Neuronal stem cell (in vitro differentiated cells): Measurements from ENCODE around the gene COQ10A.
A peak's percentile ranks its signal among the peaks of the same experiment; 100 is the strongest.
"Not testable (repeated sequence)": the region's sequence is repeated elsewhere in the genome, so short reads cannot be mapped to it uniquely, and the experiment has no call there.

Experiments
- DNase-seq: peaks from one replicate; pipeline ENCODE4 v3.0.0-alpha.2; 2013; ENCODE audit warnings: low spot score
- H2AFZ ChIP-seq: one replicate; pipeline ENCODE4 v1.6.1; 2013; ENCODE audit warnings: mild to moderate bottlenecking, low read length, inconsistent platforms
- H2AK5ac ChIP-seq: 2 replicates; pipeline ENCODE4 v1.6.1; 2013; ENCODE audit warnings: low read depth, mild to moderate bottlenecking, inconsistent platforms, low read length, moderate library complexity, mixed read lengths
- H2BK120ac ChIP-seq: 2 replicates; pipeline ENCODE4 v1.6.1; 2013; ENCODE audit warnings: low read depth, mild to moderate bottlenecking, inconsistent platforms, low read length, moderate library complexity, mixed read lengths
- H2BK12ac ChIP-seq: one replicate; pipeline ENCODE4 v1.6.1; 2013; ENCODE audit warnings: low read length, inconsistent platforms
- H2BK15ac ChIP-seq: 2 replicates; pipeline ENCODE4 v1.6.1; 2013; ENCODE audit warnings: mild to moderate bottlenecking, low read length, inconsistent platforms, mixed read lengths
- H2BK5ac ChIP-seq: one replicate; pipeline ENCODE4 v1.6.1; 2013; ENCODE audit warnings: inconsistent platforms, mild to moderate bottlenecking, low read length, moderate library complexity
- H3K14ac ChIP-seq: one replicate; pipeline ENCODE4 v1.6.1; 2013; ENCODE audit warnings: low read length, inconsistent platforms
- H3K18ac ChIP-seq: 2 replicates; pipeline ENCODE4 v1.6.1; 2013; ENCODE audit warnings: low read length, inconsistent platforms
- H3K23ac ChIP-seq: 2 replicates; pipeline ENCODE4 v1.6.1; 2013; ENCODE audit warnings: low read depth, mild to moderate bottlenecking, mixed read lengths, low read length, inconsistent platforms; ENCODE audit not compliant: poor library complexity
- H3K27ac ChIP-seq: replicated peaks from 3 replicates; pipeline ENCODE4 v1.5.1; 2013; ENCODE audit warnings: low read length, inconsistent platforms
- H3K27me3 ChIP-seq, 3 experiments: 2 replicates each; pipeline ENCODE4 v1.6.1; 2013; ENCODE audit warnings: low read length in 3 of 3, mild to moderate bottlenecking in 2 of 3, inconsistent platforms in 1 of 3, low read depth in 1 of 3, mixed read lengths in 1 of 3, moderate library complexity in 1 of 3; ENCODE audit not compliant: control insufficient read depth in 3 of 3, insufficient read depth in 3 of 3
- H3K36me3 ChIP-seq, 2 donors: replicated peaks in 1 of 2; 2 replicates each; pipeline ENCODE4 v1.6.1; 2013; ENCODE audit warnings: low read length in 2 of 2; ENCODE audit not compliant: control insufficient read depth in 2 of 2, insufficient read depth in 2 of 2
- H3K4ac ChIP-seq: 2 replicates; pipeline ENCODE4 v1.6.1; 2013; ENCODE audit warnings: inconsistent platforms, mild to moderate bottlenecking, low read length, moderate library complexity
- H3K4me1 ChIP-seq, 2 donors: 1 replicate in 1 of 2; 2 replicates in 1 of 2; pipeline ENCODE4 v1.6.1; 2013; ENCODE audit warnings: low read length in 2 of 2, low read depth in 1 of 2; ENCODE audit not compliant: control insufficient read depth in 2 of 2, insufficient read depth in 1 of 2
- H3K4me2 ChIP-seq: one replicate; pipeline ENCODE4 v1.6.1; 2013; ENCODE audit warnings: mild to moderate bottlenecking, low read length, inconsistent platforms; ENCODE audit not compliant: insufficient read depth, poor library complexity, severe bottlenecking
- H3K4me3 ChIP-seq, 2 donors: 2 replicates each; pipeline ENCODE4 v1.5.1; 2013; ENCODE audit warnings: low read length in 2 of 2, mild to moderate bottlenecking in 2 of 2, inconsistent platforms in 1 of 2, moderate library complexity in 1 of 2
- H3K79me1 ChIP-seq: one replicate; pipeline ENCODE4 v1.6.1; 2013; ENCODE audit warnings: low read depth, mild to moderate bottlenecking, inconsistent platforms, low read length, moderate library complexity
- H3K9ac ChIP-seq: one replicate; pipeline ENCODE4 v1.6.1; 2013; ENCODE audit warnings: mild to moderate bottlenecking, low read depth, low read length, inconsistent platforms; ENCODE audit not compliant: poor library complexity
- H3K9me3 ChIP-seq, 2 donors: replicated peaks in 1 of 2; 2 replicates each; pipeline versions ENCODE3 to v1.6.1; 2013; ENCODE audit warnings: low read length in 2 of 2, mild to moderate bottlenecking in 2 of 2, inconsistent platforms in 1 of 2, low read depth in 1 of 2, mixed read lengths in 1 of 2, moderate library complexity in 1 of 2; ENCODE audit not compliant: control insufficient read depth in 2 of 2, insufficient read depth in 1 of 2
- H4K8ac ChIP-seq: one replicate; pipeline ENCODE4 v1.6.1; 2013; ENCODE audit warnings: low read depth, mild to moderate bottlenecking, inconsistent platforms, low read length, moderate library complexity
- H4K91ac ChIP-seq: one replicate; pipeline ENCODE4 v1.6.1; 2013; ENCODE audit warnings: low read length, low read depth, mild to moderate bottlenecking, inconsistent platforms; ENCODE audit not compliant: poor library complexity
- WGBS, 2 donors: extraction: QIAGEN DNeasy Blood & Tissue Kit; methylation state at CpG; one replicate each; pipeline ENCODE4 v1.1.7; 2013; ENCODE audit warnings: missing lambda C conversion rate in 2 of 2, mixed read lengths in 1 of 2; ENCODE audit not compliant: insufficient read length in 2 of 2, insufficient replicate concordance in 1 of 2; ENCODE audit errors: extremely low coverage in 2 of 2; 5-methylcytosine and 5-hydroxymethylcytosine counted together

The COQ10A gene

DNA sequence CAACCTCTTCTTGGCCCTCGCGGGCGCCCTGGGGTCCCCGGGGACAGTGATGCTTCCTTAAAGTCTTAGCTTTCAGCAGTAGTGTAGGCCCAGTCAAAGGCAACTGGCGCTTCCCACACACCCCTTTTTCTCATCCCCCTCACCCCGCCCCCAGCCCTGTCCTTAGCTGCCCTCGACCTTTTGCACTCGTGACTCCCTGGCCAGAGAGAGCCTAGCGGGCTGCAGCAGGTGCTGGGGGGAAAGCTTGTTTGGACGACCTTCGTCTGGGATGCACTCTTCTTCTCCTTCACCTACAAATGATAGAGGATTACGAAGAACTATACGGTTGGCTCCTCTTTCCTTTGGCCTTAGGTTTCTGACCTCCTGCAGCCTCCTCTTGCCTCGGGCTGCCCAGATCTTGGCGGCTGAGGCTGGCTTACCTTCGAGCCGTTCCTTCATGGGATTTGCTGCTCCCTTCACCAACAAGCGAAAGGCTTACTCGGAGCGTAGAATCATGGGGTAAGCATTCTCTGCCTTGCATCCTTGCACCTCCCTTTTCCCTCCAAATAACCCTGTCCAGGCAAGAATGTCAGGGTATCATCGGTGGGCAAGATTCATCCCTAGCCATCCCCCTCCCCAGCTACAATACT, 815 bp downstream of the COQ10A start:
- peak overlapping the region; percentile 100 for H2AFZ ChIP-seq
- H3K27ac ChIP-seq = peak overlapping the region; percentile 55
- H3K9ac ChIP-seq = peak overlapping the region; percentile 79
- no peak overlapping the region for H2BK120ac ChIP-seq
- no peak overlapping the region for H3K4ac ChIP-seq
- peak overlapping the region; percentile 71 for H3K4me2 ChIP-seq
- no peak overlapping the region for H3K14ac ChIP-seq
- H3K9me3 ChIP-seq = no peaks in the 10 kb centered on the region
- peak overlapping the region; percentile 67 for H3K23ac ChIP-seq
- H3K4me3 ChIP-seq = peak overlapping the region; percentile 79 to 90
- H3K36me3 ChIP-seq = peaks cover 14 to 42% of the 10 kb centered on the region in 2 donors
- no peaks in the 10 kb centered on the region for H3K27me3 ChIP-seq
- peaks cover 2% of the 10 kb centered on the region for H3K79me1 ChIP-seq
- no peak overlapping the region for H2AK5ac ChIP-seq
- no peak overlapping the region for H4K8ac ChIP-seq
- H2BK5ac ChIP-seq = no peak overlapping the region
- H3K18ac ChIP-seq = peak overlapping the region; percentile 85
- DNase-seq = peak; percentile 12
- WGBS, 2 donors = no CpG with 5 or more reads among the region's 21 CpGs
- peaks cover 8% of the 10 kb centered on the region in 2 donors for H3K4me1 ChIP-seq
- peak overlapping the region; percentile 0 for H2BK15ac ChIP-seq
- no peak overlapping the region for H4K91ac ChIP-seq
- H2BK12ac ChIP-seq = no peak overlapping the region

DNA sequence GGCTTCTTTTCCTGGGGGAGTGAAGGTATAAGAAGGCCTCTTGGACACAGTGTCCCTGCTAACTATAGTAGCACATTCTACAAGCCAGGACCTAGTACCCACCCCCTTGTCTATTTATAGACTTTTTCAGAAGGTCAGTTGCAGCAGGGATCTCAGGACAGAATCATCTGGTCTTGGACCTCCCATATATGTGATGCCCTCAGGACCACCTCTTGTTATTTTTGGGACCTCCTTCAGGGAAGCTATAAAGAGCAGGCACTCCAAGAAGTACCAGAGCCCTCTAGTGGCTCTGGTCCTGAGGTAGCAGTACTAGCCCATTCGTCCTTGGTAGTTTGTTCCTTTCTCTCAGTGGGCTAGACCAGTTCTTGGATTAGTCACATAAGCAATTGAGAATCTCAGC, 4.3 kb downstream of the COQ10A start:
- Histone ChIP-seq H3K4me3 (no peak overlapping the region), H2BK12ac (no peak overlapping the region), H3K18ac (no peak overlapping the region), H4K8ac (no peak overlapping the region), H3K27me3 (no peaks in the 10 kb centered on the region), H2BK5ac (no peak overlapping the region), H3K9ac (no peak overlapping the region), H2AFZ (no peak overlapping the region), H4K91ac (no peak overlapping the region), H3K79me1 (peaks cover 2% of the 10 kb centered on the region), H3K4me2 (no peak overlapping the region), H3K23ac (no peak overlapping the region), H2AK5ac (no peak overlapping the region), H3K4me1 (peaks cover 8% of the 10 kb centered on the region in 2 donors), H3K27ac (no peak overlapping the region), H3K14ac (no peak overlapping the region), H3K36me3 (peaks cover 38 to 75% of the 10 kb centered on the region in 2 donors), H3K9me3 (no peaks in the 10 kb centered on the region), H2BK15ac (no peak overlapping the region), H2BK120ac (no peak overlapping the region), H3K4ac (no peak overlapping the region)
- no CpG with 5 or more reads among the region's 1 CpG for WGBS, 2 donors
- no peak for DNase-seq

DNA sequence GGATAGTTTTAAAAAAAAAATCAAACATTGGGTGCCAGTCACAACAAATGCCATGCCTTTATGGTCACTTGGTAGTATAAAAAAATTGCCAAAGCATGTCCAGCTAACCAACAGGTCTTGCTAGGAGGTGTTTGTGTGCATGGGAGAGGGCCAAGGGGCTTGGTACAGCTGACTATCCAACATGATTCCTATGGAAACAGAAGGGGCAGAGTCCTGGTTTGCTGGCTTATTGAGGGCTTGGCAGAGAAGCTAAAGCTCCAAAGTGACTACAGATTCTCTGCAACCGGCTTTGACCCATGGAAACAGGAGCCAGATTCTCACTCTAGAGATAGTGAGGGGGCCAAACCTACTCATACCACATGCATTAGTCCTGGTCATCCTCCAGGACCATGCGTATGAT, 5.7 kb downstream of the COQ10A start:
- not testable (repeated sequence) for H3K23ac ChIP-seq, H2AK5ac ChIP-seq, DNase-seq, H3K79me1 ChIP-seq, H3K4me3 ChIP-seq, H3K18ac ChIP-seq, H2BK12ac ChIP-seq, H3K27ac ChIP-seq, H2BK5ac ChIP-seq, H3K9ac ChIP-seq, H2BK15ac ChIP-seq, H3K4me2 ChIP-seq, H3K9me3 ChIP-seq, H3K4me1 ChIP-seq, H3K4ac ChIP-seq, H4K8ac ChIP-seq, H2AFZ ChIP-seq, H3K27me3 ChIP-seq, H2BK120ac ChIP-seq, H3K14ac ChIP-seq, H4K91ac ChIP-seq
- no CpG with 5 or more reads among the region's 2 CpGs for WGBS, 2 donors
- peaks cover 40 to 83% of the 10 kb centered on the region in 2 donors for H3K36me3 ChIP-seq

DNA sequence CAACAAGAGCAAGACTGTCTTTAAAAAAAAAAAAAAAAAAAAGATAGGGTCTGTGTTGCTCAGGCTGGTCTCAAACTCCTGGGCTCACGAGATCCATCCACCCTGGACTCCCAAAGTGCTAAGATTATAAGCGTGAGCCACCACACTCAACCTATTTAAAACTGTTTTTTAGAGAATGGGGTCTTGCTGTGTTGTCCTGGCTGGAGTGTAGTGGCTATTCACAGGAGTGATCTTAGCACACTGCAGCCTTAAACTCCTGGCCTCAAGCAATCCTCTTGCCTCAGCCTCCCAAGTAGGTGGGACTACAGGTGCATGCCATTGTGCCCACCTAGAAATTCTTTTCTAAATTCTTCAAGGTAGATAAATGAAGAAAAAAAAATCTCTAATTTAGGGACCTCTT, 7.6 kb downstream of the COQ10A start:
- Histone ChIP-seq H2BK120ac (no peak overlapping the region), H3K9me3 (no peaks in the 10 kb centered on the region), H2AFZ (no peak overlapping the region), H3K4me2 (no peak overlapping the region), H3K14ac (no peak overlapping the region), H3K4me3 (no peak overlapping the region), H2BK15ac (no peak overlapping the region), H4K91ac (no peak overlapping the region), H2BK5ac (no peak overlapping the region), H3K27ac (no peak overlapping the region), H3K18ac (no peak overlapping the region), H2AK5ac (no peak overlapping the region), H4K8ac (no peak overlapping the region), H3K9ac (no peak overlapping the region), H3K27me3 (no peaks in the 10 kb centered on the region), H3K36me3 (peaks cover 40 to 92% of the 10 kb centered on the region in 2 donors), H3K4ac (no peak overlapping the region), H2BK12ac (no peak overlapping the region), H3K79me1 (no peaks in the 10 kb centered on the region), H3K4me1 (no peaks in the 10 kb centered on the region), H3K23ac (no peak overlapping the region)
- WGBS, 2 donors = no CpG with 5 or more reads among the region's 2 CpGs
- no peak for DNase-seq
